ENCODE measurements around the gene TDRD3. TPM values are rescaled to one million over a fixed set of nuclear protein-coding genes. Genes with fewer than 3 reads are reported as not detected.

Gene TDRD3
- total RNA-seq, 2 experiments from 2014 or later: 22.4 to 27.2 TPM

GRCh38 chr13:60482012-60482411 lies 85.0 kb downstream of the TDRD3 start:
- H3K9me3 ChIP-seq (ENCODE audit: control insufficient read depth in 1 of 2, insufficient read depth in 1 of 2, low read length in 2 of 2): peaks cover 0 to 6% of the 10 kb centered on the region in 2 experiments
- H3K36me3 Mint-ChIP-seq (ENCODE audit: low read depth): peaks cover 89% of the 10 kb centered on the region
- H3K4me3 ChIP-seq (ENCODE audit: low read length): no peak overlapping the region
- no peaks in the 10 kb centered on the region for H3K27me3 Mint-ChIP-seq
- no peak overlapping the region for H3K4me3 Mint-ChIP-seq
- ATAC-seq (ENCODE audit: poor library complexity): no peak
- ChIA-PET POLR2A (no interaction called here), CTCF (interaction anchor here (1.1 kb wide), 1 partner anchor 28 kb away, joined by 3 read pairs; no protein-coding TSS in a partner anchor)
- H3K27ac ChIP-seq (ENCODE audit: low read depth in 1 of 2, low read length in 2 of 2): no peak overlapping the region
- H3K27me3 ChIP-seq (ENCODE audit: control insufficient read depth in 1 of 2, insufficient read depth in 2 of 2, low read length in 2 of 2): no peaks in the 10 kb centered on the region
- H3K4me1 ChIP-seq (ENCODE audit: insufficient read depth, low read length): no peaks in the 10 kb centered on the region
- intact Hi-C loops (cut with DNase I, micrococcal nuclease): no loop called here
- peaks cover 17% of the 10 kb centered on the region for H3K36me3 ChIP-seq (ENCODE audit: insufficient read depth, low read length)
- peaks cover 7% of the 10 kb centered on the region for H3K9me3 Mint-ChIP-seq
- TF ChIP-seq, protein P1, sequence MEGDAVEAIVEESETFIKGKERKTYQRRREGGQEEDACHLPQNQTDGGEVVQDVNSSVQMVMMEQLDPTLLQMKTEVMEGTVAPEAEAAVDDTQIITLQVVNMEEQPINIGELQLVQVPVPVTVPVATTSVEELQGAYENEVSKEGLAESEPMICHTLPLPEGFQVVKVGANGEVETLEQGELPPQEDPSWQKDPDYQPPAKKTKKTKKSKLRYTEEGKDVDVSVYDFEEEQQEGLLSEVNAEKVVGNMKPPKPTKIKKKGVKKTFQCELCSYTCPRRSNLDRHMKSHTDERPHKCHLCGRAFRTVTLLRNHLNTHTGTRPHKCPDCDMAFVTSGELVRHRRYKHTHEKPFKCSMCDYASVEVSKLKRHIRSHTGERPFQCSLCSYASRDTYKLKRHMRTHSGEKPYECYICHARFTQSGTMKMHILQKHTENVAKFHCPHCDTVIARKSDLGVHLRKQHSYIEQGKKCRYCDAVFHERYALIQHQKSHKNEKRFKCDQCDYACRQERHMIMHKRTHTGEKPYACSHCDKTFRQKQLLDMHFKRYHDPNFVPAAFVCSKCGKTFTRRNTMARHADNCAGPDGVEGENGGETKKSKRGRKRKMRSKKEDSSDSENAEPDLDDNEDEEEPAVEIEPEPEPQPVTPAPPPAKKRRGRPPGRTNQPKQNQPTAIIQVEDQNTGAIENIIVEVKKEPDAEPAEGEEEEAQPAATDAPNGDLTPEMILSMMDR (IDR thresholded peaks at IDR 0.05): no peak
- H3K4me1 Mint-ChIP-seq (ENCODE audit: low read depth): no peaks in the 10 kb centered on the region
- no peak overlapping the region for H3K27ac Mint-ChIP-seq
- DNase-seq: no peak

DNA sequence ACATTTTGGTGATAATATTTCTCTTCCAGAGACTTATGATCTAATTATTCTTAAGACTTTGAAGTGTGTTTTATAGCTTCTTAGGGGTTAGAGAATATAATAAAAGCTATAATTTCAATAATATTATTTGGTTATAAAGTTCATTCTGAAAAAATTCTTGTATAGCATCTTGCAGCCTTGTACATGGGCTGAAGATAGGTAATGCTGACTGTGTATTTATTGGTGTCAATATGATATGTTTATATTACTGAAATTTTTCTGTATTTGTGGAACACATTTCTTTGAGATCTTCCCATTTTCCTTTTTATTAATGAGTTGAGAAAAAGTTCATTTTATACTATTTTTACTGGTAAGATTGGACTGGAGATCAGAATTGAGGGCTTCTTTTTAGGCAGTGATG lies 87.8 kb downstream of the TDRD3 start:
- Histone ChIP-seq H3K27me3 (ENCODE audit: control insufficient read depth in 1 of 2, insufficient read depth in 2 of 2, low read length in 2 of 2) (no peaks in the 10 kb centered on the region), H3K4me1 (ENCODE audit: insufficient read depth, low read length) (no peaks in the 10 kb centered on the region), H3K27ac (ENCODE audit: low read depth in 1 of 2, low read length in 2 of 2) (no peak overlapping the region), H3K4me3 (ENCODE audit: low read length) (no peak overlapping the region), H3K9me3 (ENCODE audit: control insufficient read depth in 1 of 2, insufficient read depth in 1 of 2, low read length in 2 of 2) (peaks cover 0 to 6% of the 10 kb centered on the region in 2 experiments), H3K36me3 (ENCODE audit: insufficient read depth, low read length) (peaks cover 22% of the 10 kb centered on the region)
- intact Hi-C loops (cut with DNase I, micrococcal nuclease): no loop called here
- Mint-ChIP-seq H3K4me3 (no peak overlapping the region), H3K4me1 (ENCODE audit: low read depth) (no peaks in the 10 kb centered on the region), H3K36me3 (ENCODE audit: low read depth) (peaks cover 89% of the 10 kb centered on the region), H3K27me3 (no peaks in the 10 kb centered on the region), H3K27ac (no peak overlapping the region), H3K9me3 (peaks cover 11% of the 10 kb centered on the region)
- TF ChIP-seq, protein P1 (IDR thresholded peaks at IDR 0.05): no peak
- ATAC-seq (ENCODE audit: poor library complexity) (no peak), DNase-seq (no peak)
- ChIA-PET CTCF (no interaction called here), POLR2A (no interaction called here)

DNA sequence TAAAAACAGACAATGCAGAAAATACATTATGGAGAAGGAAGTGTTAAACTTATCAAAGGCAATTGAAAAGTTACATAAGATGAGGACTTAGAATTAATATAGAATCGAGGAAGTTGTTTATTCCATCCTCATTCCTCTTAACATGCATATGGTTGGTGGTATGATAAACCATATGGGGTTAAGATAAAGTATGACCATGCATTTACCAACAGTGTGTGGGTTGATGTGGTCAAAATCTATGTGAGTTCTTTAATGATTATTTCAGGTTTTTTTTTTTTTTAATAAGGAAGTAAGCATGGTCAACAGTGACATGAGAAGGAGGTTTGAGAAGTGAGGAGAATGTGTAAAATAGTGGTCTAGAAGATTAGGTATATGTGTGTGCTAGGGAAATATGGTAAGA lies 94.5 kb downstream of the TDRD3 start:
- Histone ChIP-seq H3K27ac (ENCODE audit: low read depth in 1 of 2, low read length in 2 of 2) (no peak overlapping the region), H3K36me3 (ENCODE audit: insufficient read depth, low read length) (peaks cover 14% of the 10 kb centered on the region), H3K9me3 (ENCODE audit: control insufficient read depth in 1 of 2, insufficient read depth in 1 of 2, low read length in 2 of 2) (no peaks in the 10 kb centered on the region), H3K4me1 (ENCODE audit: insufficient read depth, low read length) (no peaks in the 10 kb centered on the region), H3K4me3 (ENCODE audit: low read length) (no peak overlapping the region), H3K27me3 (ENCODE audit: control insufficient read depth in 1 of 2, insufficient read depth in 2 of 2, low read length in 2 of 2) (no peaks in the 10 kb centered on the region)
- Mint-ChIP-seq H3K4me1 (ENCODE audit: low read depth) (no peaks in the 10 kb centered on the region), H3K27ac (no peak overlapping the region), H3K9me3 (peaks cover 19% of the 10 kb centered on the region), H3K4me3 (no peak overlapping the region), H3K36me3 (ENCODE audit: low read depth) (peaks cover 82% of the 10 kb centered on the region), H3K27me3 (no peaks in the 10 kb centered on the region)
- intact Hi-C loops (cut with DNase I, micrococcal nuclease): no loop called here
- TF ChIP-seq, protein P1 (IDR thresholded peaks at IDR 0.05): no peak
- POLR2A ChIA-PET: no interaction called here
- DNase-seq: no peak
- no peak for ATAC-seq (ENCODE audit: poor library complexity)
- CTCF ChIA-PET: no interaction called here

All from CD4-positive, alpha-beta T cell (primary cell).